B cell (primary cell): ENCODE data around the gene CD59.

ENCODE experiments used
- EZH2 ChIP-seq: IDR thresholded peaks from 2 replicates; pipeline ENCODE4 v1.6.1; 2012; ENCODE audit warnings: borderline replicate concordance, low read depth, mild to moderate bottlenecking, moderate library complexity, low read length; ENCODE audit not compliant: insufficient read depth, poor library complexity, severe bottlenecking
- TF ChIP-seq, protein P1 (sequence below): fragments of 200-600 bp; IDR thresholded peaks from one replicate; pipeline ENCODE4 v1.8.0; 2022; ENCODE audit warnings: antibody characterized with exemption, mild to moderate bottlenecking

DNA sequence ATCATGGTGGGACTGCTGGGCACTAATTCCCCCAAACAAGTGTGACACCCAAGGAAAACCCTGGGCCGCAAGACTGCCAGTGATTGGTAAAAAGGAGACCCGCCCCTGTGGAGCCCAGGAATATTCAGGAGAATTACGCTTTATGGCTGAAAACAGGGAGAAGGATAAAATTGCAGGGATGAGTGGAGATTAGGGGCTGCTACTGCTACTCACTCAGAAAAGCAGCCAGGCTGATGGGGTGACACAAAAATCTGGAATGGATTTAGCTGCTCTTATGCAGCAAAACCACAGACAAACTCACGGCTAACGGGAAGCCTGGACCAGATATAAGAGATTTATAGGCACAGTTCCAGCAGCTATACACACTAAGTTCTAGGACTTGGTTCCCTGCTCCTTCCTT lies 42.5 kb upstream of the CD59 start:
- TF ChIP-seq, protein P1, sequence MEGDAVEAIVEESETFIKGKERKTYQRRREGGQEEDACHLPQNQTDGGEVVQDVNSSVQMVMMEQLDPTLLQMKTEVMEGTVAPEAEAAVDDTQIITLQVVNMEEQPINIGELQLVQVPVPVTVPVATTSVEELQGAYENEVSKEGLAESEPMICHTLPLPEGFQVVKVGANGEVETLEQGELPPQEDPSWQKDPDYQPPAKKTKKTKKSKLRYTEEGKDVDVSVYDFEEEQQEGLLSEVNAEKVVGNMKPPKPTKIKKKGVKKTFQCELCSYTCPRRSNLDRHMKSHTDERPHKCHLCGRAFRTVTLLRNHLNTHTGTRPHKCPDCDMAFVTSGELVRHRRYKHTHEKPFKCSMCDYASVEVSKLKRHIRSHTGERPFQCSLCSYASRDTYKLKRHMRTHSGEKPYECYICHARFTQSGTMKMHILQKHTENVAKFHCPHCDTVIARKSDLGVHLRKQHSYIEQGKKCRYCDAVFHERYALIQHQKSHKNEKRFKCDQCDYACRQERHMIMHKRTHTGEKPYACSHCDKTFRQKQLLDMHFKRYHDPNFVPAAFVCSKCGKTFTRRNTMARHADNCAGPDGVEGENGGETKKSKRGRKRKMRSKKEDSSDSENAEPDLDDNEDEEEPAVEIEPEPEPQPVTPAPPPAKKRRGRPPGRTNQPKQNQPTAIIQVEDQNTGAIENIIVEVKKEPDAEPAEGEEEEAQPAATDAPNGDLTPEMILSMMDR, result no peak
- no peak for TF ChIP-seq EZH2
